HepG2 (cell line): Measurements from ENCODE around the gene PRKCSH.

Experiments used
- CHD4 ChIP-seq: fragments of 200-600 bp; sonication (generic); IDR thresholded peaks from 2 replicates; pipeline ENCODE4 v1.7.0; 2017; ENCODE audit warnings: mild to moderate bottlenecking, low read length, borderline replicate concordance
- GATAD2A ChIP-seq: IDR thresholded peaks from 2 replicates; pipeline ENCODE4 v1.6.1; 2016
- MXI1 ChIP-seq: IDR thresholded peaks from 3 replicates; pipeline ENCODE4 v1.6.1; 2012; ENCODE audit warnings: low read depth, low read length, inconsistent platforms, borderline replicate concordance
- ZNF24 ChIP-seq: fragments of 450-650 bp; IDR thresholded peaks from 2 replicates; pipeline ENCODE4 v1.6.1; 2017; ENCODE audit warnings: antibody characterized with exemption, mild to moderate bottlenecking
- ZNF501 ChIP-seq: sonication (generic); formaldehyde crosslinking; IDR thresholded peaks from 2 replicates; pipeline ENCODE4 v1.5.1; 2020; ENCODE audit warnings: mild to moderate bottlenecking, moderate library complexity, missing genetic modification reagents
- TF ChIP-seq, protein P1 (sequence below): sonication (generic); formaldehyde crosslinking; IDR thresholded peaks from 2 replicates; pipeline ENCODE4 v1.9.0; 2021; ENCODE audit warnings: missing genetic modification reagents, borderline replicate concordance
- TF ChIP-seq, protein P2 (sequence below): IDR thresholded peaks from 2 replicates; pipeline ENCODE4 v1.6.1; 2016; ENCODE audit warnings: control low read depth
- TF ChIP-seq, protein P3 (sequence below): sonication (generic); formaldehyde crosslinking; IDR thresholded peaks from 2 replicates; pipeline ENCODE4 v1.4.0; 2020; ENCODE audit warnings: missing genetic modification reagents
- TF ChIP-seq, protein P4 (sequence below): sonication (generic); formaldehyde crosslinking; IDR thresholded peaks from 2 replicates; pipeline ENCODE4 v1.4.0; 2020; ENCODE audit warnings: missing genetic modification reagents, mild to moderate bottlenecking, borderline replicate concordance
- TF ChIP-seq, protein P5 (sequence below): sonication (generic); formaldehyde crosslinking; IDR thresholded peaks from 2 replicates; pipeline ENCODE4 v1.4.0; 2020; ENCODE audit warnings: mild to moderate bottlenecking, missing genetic modification reagents
- TF ChIP-seq, protein P6 (sequence below): IDR thresholded peaks from 2 replicates; pipeline ENCODE4 v1.6.1; 2012; ENCODE audit warnings: low read length, improper control_type of control experiment
- TF ChIP-seq, protein P7 (sequence below): sonication (generic); formaldehyde crosslinking; IDR thresholded peaks from 2 replicates; pipeline ENCODE4 v1.4.0; 2020; ENCODE audit warnings: missing genetic modification reagents, mild to moderate bottlenecking, borderline replicate concordance
- TF ChIP-seq, protein P8 (sequence below): IDR thresholded peaks from 2 replicates; pipeline ENCODE4 v1.6.1; 2016; ENCODE audit warnings: missing genetic modification reagents, missing compliant biosample characterization

DNA sequence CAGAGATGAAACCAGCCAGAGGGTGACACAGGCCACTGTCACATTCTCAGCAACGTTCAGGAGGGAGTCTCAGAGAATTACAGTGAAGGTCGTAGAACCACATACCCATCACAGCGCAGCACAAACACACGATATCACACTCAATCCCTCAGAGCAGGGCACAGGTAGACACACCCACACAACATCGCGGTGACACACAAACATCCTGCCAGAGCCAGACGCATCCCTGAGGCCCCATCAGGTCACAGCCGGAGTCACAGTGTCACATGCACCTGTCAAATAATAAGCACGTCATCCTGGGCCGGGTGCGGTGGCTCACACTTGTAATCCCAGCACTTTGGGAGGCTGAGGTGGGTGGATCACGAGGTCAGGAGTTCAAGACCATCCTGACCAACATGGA, 28.0 kb downstream of the PRKCSH start:
- TF ChIP-seq, protein P1, sequence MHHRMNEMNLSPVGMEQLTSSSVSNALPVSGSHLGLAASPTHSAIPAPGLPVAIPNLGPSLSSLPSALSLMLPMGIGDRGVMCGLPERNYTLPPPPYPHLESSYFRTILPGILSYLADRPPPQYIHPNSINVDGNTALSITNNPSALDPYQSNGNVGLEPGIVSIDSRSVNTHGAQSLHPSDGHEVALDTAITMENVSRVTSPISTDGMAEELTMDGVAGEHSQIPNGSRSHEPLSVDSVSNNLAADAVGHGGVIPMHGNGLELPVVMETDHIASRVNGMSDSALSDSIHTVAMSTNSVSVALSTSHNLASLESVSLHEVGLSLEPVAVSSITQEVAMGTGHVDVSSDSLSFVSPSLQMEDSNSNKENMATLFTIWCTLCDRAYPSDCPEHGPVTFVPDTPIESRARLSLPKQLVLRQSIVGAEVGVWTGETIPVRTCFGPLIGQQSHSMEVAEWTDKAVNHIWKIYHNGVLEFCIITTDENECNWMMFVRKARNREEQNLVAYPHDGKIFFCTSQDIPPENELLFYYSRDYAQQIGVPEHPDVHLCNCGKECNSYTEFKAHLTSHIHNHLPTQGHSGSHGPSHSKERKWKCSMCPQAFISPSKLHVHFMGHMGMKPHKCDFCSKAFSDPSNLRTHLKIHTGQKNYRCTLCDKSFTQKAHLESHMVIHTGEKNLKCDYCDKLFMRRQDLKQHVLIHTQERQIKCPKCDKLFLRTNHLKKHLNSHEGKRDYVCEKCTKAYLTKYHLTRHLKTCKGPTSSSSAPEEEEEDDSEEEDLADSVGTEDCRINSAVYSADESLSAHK (CRISPR knock-in tag), result no peak
- TF ChIP-seq MXI1 (no peak), GATAD2A (no peak), ZNF24 (no peak), ZNF501 (CRISPR knock-in tag) (no peak), CHD4 (no peak)
- TF ChIP-seq, protein P2, sequence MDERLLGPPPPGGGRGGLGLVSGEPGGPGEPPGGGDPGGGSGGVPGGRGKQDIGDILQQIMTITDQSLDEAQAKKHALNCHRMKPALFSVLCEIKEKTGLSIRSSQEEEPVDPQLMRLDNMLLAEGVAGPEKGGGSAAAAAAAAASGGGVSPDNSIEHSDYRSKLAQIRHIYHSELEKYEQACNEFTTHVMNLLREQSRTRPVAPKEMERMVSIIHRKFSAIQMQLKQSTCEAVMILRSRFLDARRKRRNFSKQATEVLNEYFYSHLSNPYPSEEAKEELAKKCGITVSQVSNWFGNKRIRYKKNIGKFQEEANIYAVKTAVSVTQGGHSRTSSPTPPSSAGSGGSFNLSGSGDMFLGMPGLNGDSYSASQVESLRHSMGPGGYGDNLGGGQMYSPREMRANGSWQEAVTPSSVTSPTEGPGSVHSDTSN (CRISPR knock-in tag), result no peak
- TF ChIP-seq, protein P3, sequence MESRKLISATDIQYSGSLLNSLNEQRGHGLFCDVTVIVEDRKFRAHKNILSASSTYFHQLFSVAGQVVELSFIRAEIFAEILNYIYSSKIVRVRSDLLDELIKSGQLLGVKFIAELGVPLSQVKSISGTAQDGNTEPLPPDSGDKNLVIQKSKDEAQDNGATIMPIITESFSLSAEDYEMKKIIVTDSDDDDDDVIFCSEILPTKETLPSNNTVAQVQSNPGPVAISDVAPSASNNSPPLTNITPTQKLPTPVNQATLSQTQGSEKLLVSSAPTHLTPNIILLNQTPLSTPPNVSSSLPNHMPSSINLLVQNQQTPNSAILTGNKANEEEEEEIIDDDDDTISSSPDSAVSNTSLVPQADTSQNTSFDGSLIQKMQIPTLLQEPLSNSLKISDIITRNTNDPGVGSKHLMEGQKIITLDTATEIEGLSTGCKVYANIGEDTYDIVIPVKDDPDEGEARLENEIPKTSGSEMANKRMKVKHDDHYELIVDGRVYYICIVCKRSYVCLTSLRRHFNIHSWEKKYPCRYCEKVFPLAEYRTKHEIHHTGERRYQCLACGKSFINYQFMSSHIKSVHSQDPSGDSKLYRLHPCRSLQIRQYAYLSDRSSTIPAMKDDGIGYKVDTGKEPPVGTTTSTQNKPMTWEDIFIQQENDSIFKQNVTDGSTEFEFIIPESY (CRISPR knock-in tag), result no peak
- TF ChIP-seq, protein P4, sequence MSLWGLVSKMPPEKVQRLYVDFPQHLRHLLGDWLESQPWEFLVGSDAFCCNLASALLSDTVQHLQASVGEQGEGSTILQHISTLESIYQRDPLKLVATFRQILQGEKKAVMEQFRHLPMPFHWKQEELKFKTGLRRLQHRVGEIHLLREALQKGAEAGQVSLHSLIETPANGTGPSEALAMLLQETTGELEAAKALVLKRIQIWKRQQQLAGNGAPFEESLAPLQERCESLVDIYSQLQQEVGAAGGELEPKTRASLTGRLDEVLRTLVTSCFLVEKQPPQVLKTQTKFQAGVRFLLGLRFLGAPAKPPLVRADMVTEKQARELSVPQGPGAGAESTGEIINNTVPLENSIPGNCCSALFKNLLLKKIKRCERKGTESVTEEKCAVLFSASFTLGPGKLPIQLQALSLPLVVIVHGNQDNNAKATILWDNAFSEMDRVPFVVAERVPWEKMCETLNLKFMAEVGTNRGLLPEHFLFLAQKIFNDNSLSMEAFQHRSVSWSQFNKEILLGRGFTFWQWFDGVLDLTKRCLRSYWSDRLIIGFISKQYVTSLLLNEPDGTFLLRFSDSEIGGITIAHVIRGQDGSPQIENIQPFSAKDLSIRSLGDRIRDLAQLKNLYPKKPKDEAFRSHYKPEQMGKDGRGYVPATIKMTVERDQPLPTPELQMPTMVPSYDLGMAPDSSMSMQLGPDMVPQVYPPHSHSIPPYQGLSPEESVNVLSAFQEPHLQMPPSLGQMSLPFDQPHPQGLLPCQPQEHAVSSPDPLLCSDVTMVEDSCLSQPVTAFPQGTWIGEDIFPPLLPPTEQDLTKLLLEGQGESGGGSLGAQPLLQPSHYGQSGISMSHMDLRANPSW (CRISPR knock-in tag), result no peak
- TF ChIP-seq, protein P5, sequence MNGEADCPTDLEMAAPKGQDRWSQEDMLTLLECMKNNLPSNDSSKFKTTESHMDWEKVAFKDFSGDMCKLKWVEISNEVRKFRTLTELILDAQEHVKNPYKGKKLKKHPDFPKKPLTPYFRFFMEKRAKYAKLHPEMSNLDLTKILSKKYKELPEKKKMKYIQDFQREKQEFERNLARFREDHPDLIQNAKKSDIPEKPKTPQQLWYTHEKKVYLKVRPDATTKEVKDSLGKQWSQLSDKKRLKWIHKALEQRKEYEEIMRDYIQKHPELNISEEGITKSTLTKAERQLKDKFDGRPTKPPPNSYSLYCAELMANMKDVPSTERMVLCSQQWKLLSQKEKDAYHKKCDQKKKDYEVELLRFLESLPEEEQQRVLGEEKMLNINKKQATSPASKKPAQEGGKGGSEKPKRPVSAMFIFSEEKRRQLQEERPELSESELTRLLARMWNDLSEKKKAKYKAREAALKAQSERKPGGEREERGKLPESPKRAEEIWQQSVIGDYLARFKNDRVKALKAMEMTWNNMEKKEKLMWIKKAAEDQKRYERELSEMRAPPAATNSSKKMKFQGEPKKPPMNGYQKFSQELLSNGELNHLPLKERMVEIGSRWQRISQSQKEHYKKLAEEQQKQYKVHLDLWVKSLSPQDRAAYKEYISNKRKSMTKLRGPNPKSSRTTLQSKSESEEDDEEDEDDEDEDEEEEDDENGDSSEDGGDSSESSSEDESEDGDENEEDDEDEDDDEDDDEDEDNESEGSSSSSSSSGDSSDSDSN (CRISPR knock-in tag), result no peak
- TF ChIP-seq, protein P6, sequence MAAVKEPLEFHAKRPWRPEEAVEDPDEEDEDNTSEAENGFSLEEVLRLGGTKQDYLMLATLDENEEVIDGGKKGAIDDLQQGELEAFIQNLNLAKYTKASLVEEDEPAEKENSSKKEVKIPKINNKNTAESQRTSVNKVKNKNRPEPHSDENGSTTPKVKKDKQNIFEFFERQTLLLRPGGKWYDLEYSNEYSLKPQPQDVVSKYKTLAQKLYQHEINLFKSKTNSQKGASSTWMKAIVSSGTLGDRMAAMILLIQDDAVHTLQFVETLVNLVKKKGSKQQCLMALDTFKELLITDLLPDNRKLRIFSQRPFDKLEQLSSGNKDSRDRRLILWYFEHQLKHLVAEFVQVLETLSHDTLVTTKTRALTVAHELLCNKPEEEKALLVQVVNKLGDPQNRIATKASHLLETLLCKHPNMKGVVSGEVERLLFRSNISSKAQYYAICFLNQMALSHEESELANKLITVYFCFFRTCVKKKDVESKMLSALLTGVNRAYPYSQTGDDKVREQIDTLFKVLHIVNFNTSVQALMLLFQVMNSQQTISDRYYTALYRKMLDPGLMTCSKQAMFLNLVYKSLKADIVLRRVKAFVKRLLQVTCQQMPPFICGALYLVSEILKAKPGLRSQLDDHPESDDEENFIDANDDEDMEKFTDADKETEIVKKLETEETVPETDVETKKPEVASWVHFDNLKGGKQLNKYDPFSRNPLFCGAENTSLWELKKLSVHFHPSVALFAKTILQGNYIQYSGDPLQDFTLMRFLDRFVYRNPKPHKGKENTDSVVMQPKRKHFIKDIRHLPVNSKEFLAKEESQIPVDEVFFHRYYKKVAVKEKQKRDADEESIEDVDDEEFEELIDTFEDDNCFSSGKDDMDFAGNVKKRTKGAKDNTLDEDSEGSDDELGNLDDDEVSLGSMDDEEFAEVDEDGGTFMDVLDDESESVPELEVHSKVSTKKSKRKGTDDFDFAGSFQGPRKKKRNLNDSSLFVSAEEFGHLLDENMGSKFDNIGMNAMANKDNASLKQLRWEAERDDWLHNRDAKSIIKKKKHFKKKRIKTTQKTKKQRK, result no peak
- TF ChIP-seq, protein P7, sequence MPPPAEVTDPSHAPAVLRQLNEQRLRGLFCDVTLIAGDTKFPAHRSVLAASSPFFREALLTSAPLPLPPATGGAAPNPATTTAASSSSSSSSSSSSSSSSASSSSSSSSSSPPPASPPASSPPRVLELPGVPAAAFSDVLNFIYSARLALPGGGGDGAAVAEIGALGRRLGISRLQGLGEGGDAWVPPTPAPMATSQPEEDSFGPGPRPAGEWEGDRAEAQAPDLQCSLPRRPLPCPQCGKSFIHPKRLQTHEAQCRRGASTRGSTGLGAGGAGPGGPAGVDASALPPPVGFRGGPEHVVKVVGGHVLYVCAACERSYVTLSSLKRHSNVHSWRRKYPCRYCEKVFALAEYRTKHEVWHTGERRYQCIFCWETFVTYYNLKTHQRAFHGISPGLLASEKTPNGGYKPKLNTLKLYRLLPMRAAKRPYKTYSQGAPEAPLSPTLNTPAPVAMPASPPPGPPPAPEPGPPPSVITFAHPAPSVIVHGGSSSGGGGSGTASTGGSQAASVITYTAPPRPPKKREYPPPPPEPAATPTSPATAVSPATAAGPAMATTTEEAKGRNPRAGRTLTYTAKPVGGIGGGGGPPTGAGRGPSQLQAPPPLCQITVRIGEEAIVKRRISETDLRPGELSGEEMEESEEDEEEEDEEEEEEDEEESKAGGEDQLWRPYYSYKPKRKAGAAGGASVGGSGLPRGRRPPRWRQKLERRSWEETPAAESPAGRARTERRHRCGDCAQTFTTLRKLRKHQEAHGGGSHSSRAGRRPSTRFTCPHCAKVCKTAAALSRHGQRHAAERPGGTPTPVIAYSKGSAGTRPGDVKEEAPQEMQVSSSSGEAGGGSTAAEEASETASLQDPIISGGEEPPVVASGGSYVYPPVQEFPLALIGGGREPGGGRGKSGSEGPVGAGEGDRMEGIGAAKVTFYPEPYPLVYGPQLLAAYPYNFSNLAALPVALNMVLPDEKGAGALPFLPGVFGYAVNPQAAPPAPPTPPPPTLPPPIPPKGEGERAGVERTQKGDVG (CRISPR knock-in tag), result no peak
- TF ChIP-seq, protein P8, sequence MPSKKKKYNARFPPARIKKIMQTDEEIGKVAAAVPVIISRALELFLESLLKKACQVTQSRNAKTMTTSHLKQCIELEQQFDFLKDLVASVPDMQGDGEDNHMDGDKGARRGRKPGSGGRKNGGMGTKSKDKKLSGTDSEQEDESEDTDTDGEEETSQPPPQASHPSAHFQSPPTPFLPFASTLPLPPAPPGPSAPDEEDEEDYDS (CRISPR knock-in tag), result no peak
